A549 (cell line): ENCODE measurements around the gene GNG12. TPM values are rescaled to one million over a fixed set of nuclear protein-coding genes. Genes with fewer than 3 reads are reported as not detected.

Source experiments
- ATAC-seq, 2 experiments: fragments of 200-7000 bp in 1 of 2; fragments of >200 bp in 1 of 2; cut with Nextera tagmentation in 1 of 2; cut with Tn5 transposase in 1 of 2; 3 replicates each; pipeline versions ENCODE4 v1.8.0 to v1.9.1; 2018 to 2020; ENCODE audit warnings: mild to moderate bottlenecking in 1 of 2, moderate library complexity in 1 of 2
- CTCF ChIA-PET: fragments of 300-600 bp; sonication (Branson Sonifier 250); formaldehyde crosslinking; extraction: SDS; loops from one replicate; lab custom pipeline; 2021; ENCODE audit warnings: antibody characterized with exemption, inconsistent platforms; lab: Yijun Ruan, JAX
- POLR2A ChIA-PET: fragments of 350-600 bp; formaldehyde crosslinking; extraction: SDS; loops from one replicate; lab custom pipeline; 2021; ENCODE audit warnings: antibody characterized with exemption, inconsistent platforms; lab: Yijun Ruan, JAX
- DNase-seq, 2 experiments: peaks; one replicate each; pipeline versions ENCODE4 v3.0.0 to v3.0.0-alpha.2; 2011 to 2016; ENCODE audit warnings: low read depth in 1 of 2, low spot score in 1 of 2
- FAIRE-seq: peaks from 2 replicates; lab custom pipeline; 2011; peaks lifted over from hg19 to GRCh38; lab: Jason Lieb, UNC
- H3K27ac ChIP-seq, 2 experiments: fragments of >200 bp; sonication (Bioruptor Twin); formaldehyde crosslinking; 3 replicates each; pipeline ENCODE4 v1.5.1; 2016 to 2017
- H3K4me1 ChIP-seq: fragments of >200 bp; sonication (Bioruptor Twin); formaldehyde crosslinking; 3 replicates; pipeline ENCODE4 v1.6.1; 2016
- H3K4me2 ChIP-seq: fragments of >200 bp; sonication (Bioruptor Twin); formaldehyde crosslinking; 3 replicates; pipeline ENCODE4 v1.6.1; 2016
- H3K4me3 ChIP-seq: fragments of >200 bp; sonication (Bioruptor Twin); formaldehyde crosslinking; 3 replicates; pipeline ENCODE4 v1.5.1; 2016
- H3K9me3 ChIP-seq: fragments of >200 bp; sonication (Bioruptor Twin); formaldehyde crosslinking; 3 replicates; pipeline ENCODE4 v1.6.1; 2016
- BHLHE40 ChIP-seq: IDR thresholded peaks from 2 replicates; pipeline ENCODE4 v1.6.1; 2012; ENCODE audit warnings: low read depth, low read length, inconsistent platforms
- CBX2 ChIP-seq: fragments of 200-600 bp; sonication (generic); IDR thresholded peaks from 2 replicates; pipeline ENCODE4 v1.6.1; 2016; ENCODE audit warnings: low read depth, mild to moderate bottlenecking, borderline replicate concordance
- EP300 ChIP-seq, 2 experiments: fragments of >200 bp; sonication (Bioruptor Twin); formaldehyde crosslinking; IDR thresholded peaks; 2 replicates in 1 of 2; 3 replicates in 1 of 2; pipeline ENCODE4 v1.6.1; 2016 to 2017
- FOSB ChIP-seq: fragments of 250-450 bp; sonication (Bioruptor Pico); IDR thresholded peaks from 2 replicates; pipeline ENCODE4 v1.5.0; 2020; ENCODE audit warnings: mild to moderate bottlenecking, moderate library complexity
- FOSL2 ChIP-seq, 2 experiments: fragments of 450-650 bp in 1 of 2; fragments of >200 bp in 1 of 2; sonication (Bioruptor Twin) in 1 of 2; formaldehyde crosslinking; IDR thresholded peaks; 2 replicates each; pipeline versions ENCODE4 v1.5.0 to v1.6.1; 2016 to 2020; ENCODE audit warnings: mild to moderate bottlenecking in 1 of 2, moderate library complexity in 1 of 2
- FOXS1 ChIP-seq: fragments of 250-450 bp; sonication (Bioruptor Pico); IDR thresholded peaks from 2 replicates; pipeline ENCODE4 v1.5.0; 2020; ENCODE audit warnings: mild to moderate bottlenecking, moderate library complexity
- GATA3 ChIP-seq: IDR thresholded peaks from 2 replicates; pipeline ENCODE4 v1.6.1; 2012; ENCODE audit warnings: borderline replicate concordance
- HOXA7 ChIP-seq: fragments of 250-450 bp; sonication (Bioruptor Pico); IDR thresholded peaks from 2 replicates; pipeline ENCODE4 v1.5.0; 2020; ENCODE audit warnings: mild to moderate bottlenecking, moderate library complexity
- JUNB ChIP-seq: fragments of >200 bp; sonication (Bioruptor Twin); formaldehyde crosslinking; IDR thresholded peaks from 2 replicates; pipeline ENCODE4 v1.6.1; 2016
- KDM5A ChIP-seq: fragments of 200-600 bp; sonication (generic); IDR thresholded peaks from 2 replicates; pipeline ENCODE4 v1.6.1; 2016; ENCODE audit warnings: antibody characterized with exemption, mild to moderate bottlenecking
- RARB ChIP-seq: fragments of 250-450 bp; sonication (Bioruptor Pico); IDR thresholded peaks from 2 replicates; pipeline ENCODE4 v1.8.0; 2021; ENCODE audit warnings: mild to moderate bottlenecking, moderate library complexity
- RNF2 ChIP-seq: fragments of 200-600 bp; sonication (generic); IDR thresholded peaks from 2 replicates; pipeline ENCODE4 v1.6.1; 2016; ENCODE audit warnings: low read depth, mild to moderate bottlenecking, antibody characterized with exemption, moderate library complexity, borderline replicate concordance
- ZNF302 ChIP-seq: fragments of 250-450 bp; sonication (Bioruptor Pico); IDR thresholded peaks from 2 replicates; pipeline ENCODE4 v1.9.0; 2021; ENCODE audit warnings: inconsistent platforms, mild to moderate bottlenecking, moderate library complexity
- ZSCAN20 ChIP-seq: fragments of 250-450 bp; sonication (Bioruptor Pico); IDR thresholded peaks from 2 replicates; pipeline ENCODE4 v1.8.0; 2022; ENCODE audit warnings: mild to moderate bottlenecking, moderate library complexity
- WGBS: methylation state at CpG from one replicate; pipeline ENCODE4 v1.1.6; 2017; ENCODE audit errors: missing lambda C conversion rate; 5-methylcytosine and 5-hydroxymethylcytosine counted together
- polyA plus RNA-seq, 4 experiments: library from polyadenylated mRNA; depleted of rRNA in 3 of 4; stranded (reverse); fragments of >200 nt; fragmentation: RNase III in 1 of 4; extraction: RNeasy Plus Mini Kit Qiagen cat#74134 plus additional on column Dnase treatment in 1 of 4; gene quantifications; 2 replicates in 3 of 4; 3 replicates in 1 of 4; pipeline ENCODE4 v1.2.3, GENCODE V29; 2011 to 2017
- TF ChIP-seq, protein P1 (sequence below): fragments of >200 bp; sonication (Bioruptor Twin); formaldehyde crosslinking; IDR thresholded peaks from 3 replicates; pipeline ENCODE4 v1.5.1; 2016
- TF ChIP-seq, protein P2 (sequence below): fragments of >200 bp; sonication (Bioruptor Twin); formaldehyde crosslinking; IDR thresholded peaks from 3 replicates; pipeline ENCODE4 v1.6.1; 2016
- TF ChIP-seq, protein P3 (sequence below): IDR thresholded peaks from 2 replicates; pipeline ENCODE4 v1.6.1; 2012; ENCODE audit warnings: low read depth, borderline replicate concordance
- TF ChIP-seq, protein P4 (sequence below): IDR thresholded peaks from 2 replicates; pipeline ENCODE4 v1.6.1; 2012
- TF ChIP-seq, protein P5 (sequence below): fragments of >200 bp; sonication (Bioruptor Twin); formaldehyde crosslinking; IDR thresholded peaks from 2 replicates; pipeline ENCODE4 v1.6.1; 2016

GNG12 gene
- polyA plus RNA-seq, 2 of the 4 experiments (the other 2 are of a cell fraction), result 91.8 to 132 TPM

DNA sequence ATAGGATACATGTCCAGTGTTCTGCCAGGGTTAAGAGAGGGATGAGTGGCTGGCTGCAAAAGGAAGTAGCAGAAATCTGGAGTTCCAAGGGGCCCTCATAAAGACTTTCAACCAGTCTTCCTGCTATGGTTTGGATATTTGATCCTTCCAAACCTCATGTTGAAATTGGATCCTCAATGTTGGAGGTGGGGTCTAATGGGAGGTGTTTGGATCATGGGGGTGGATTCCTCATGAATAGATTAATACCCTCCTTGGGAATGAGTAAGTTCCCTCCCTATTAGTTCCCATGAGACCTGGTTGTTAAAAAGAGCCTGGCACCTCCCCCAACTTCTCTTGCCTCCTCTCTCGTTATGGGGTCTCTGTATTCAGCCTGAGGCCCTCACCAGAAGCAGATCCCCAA, 10.1 kb upstream of the GNG12 start:
- 88% methylated on average over 1 of the region's 1 CpG for WGBS
- CTCF ChIA-PET, result no interaction called here
- no peak overlapping the region for H3K4me2 ChIP-seq
- no peak for TF ChIP-seq HOXA7 (CRISPR knock-in tag)
- no peak for TF ChIP-seq FOSB (CRISPR knock-in tag)
- TF ChIP-seq EP300 (IDR thresholded peaks at IDR 0.05), result no peak
- TF ChIP-seq, protein P1, sequence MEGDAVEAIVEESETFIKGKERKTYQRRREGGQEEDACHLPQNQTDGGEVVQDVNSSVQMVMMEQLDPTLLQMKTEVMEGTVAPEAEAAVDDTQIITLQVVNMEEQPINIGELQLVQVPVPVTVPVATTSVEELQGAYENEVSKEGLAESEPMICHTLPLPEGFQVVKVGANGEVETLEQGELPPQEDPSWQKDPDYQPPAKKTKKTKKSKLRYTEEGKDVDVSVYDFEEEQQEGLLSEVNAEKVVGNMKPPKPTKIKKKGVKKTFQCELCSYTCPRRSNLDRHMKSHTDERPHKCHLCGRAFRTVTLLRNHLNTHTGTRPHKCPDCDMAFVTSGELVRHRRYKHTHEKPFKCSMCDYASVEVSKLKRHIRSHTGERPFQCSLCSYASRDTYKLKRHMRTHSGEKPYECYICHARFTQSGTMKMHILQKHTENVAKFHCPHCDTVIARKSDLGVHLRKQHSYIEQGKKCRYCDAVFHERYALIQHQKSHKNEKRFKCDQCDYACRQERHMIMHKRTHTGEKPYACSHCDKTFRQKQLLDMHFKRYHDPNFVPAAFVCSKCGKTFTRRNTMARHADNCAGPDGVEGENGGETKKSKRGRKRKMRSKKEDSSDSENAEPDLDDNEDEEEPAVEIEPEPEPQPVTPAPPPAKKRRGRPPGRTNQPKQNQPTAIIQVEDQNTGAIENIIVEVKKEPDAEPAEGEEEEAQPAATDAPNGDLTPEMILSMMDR, result no peak
- TF ChIP-seq, protein P2, sequence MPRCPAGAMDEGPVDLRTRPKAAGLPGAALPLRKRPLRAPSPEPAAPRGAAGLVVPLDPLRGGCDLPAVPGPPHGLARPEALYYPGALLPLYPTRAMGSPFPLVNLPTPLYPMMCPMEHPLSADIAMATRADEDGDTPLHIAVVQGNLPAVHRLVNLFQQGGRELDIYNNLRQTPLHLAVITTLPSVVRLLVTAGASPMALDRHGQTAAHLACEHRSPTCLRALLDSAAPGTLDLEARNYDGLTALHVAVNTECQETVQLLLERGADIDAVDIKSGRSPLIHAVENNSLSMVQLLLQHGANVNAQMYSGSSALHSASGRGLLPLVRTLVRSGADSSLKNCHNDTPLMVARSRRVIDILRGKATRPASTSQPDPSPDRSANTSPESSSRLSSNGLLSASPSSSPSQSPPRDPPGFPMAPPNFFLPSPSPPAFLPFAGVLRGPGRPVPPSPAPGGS, result no peak
- no peak for TF ChIP-seq KDM5A
- TF ChIP-seq ZSCAN20, result no peak
- no peak for TF ChIP-seq CBX2
- TF ChIP-seq, all 56 proteins: peak for 0
- Histone ChIP-seq H3K4me3 (no peak overlapping the region), H3K9me3 (no peaks in the 10 kb centered on the region), H3K4me1 (peaks cover 29% of the 10 kb centered on the region), H3K27ac (no peak overlapping the region)
- FAIRE-seq (no peak), DNase-seq (no peak), ATAC-seq (no peak)
- POLR2A ChIA-PET, result no interaction called here

DNA sequence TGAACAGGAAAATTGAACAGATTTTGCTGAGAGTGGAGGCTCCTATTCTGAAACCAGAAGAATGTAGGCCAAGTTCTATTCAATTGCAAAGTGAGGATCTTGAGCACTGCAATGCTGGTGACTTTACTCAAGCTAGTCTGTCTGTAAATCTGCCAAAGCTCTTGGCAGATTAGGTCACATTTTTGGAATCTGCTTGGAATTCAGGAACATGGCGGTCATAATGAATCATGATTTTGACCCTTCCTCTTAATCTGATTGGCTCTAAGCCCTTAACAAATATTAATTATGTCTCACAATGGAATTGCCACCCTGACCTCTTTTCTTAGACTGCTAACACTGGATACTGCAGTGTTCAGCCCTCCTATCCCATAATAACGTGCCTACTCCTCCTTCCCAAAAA, 7.2 kb upstream of the GNG12 start:
- peak; percentile 56; the same call in 1 of the 2 replicates for TF ChIP-seq GATA3
- TF ChIP-seq, protein P3, sequence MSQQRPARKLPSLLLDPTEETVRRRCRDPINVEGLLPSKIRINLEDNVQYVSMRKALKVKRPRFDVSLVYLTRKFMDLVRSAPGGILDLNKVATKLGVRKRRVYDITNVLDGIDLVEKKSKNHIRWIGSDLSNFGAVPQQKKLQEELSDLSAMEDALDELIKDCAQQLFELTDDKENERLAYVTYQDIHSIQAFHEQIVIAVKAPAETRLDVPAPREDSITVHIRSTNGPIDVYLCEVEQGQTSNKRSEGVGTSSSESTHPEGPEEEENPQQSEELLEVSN, result no peak
- 0 out of 2 replicates have a peak, but pooled peaks have one; percentile 33 for TF ChIP-seq JUNB
- Histone ChIP-seq H3K4me3 (no peak overlapping the region), H3K9me3 (no peaks in the 10 kb centered on the region), H3K4me1 (peaks cover 50% of the 10 kb centered on the region), H3K4me2 (peak overlapping the region; percentile 44; the same call in 2 of the 3 replicates), H3K27ac (peak overlapping the region in 1 of 2 experiments; percentile 53; a peak in 3 of 6 replicates)
- WGBS, result 22% methylated on average over 2 of the region's 2 CpGs
- ATAC-seq (peak; percentile 39 to 74; a peak in 3 of 6 replicates), FAIRE-seq (no peak), DNase-seq (peak in 1 of 2 experiments; percentile 42)
- ChIA-PET CTCF (interaction anchor here (1.0 to 1.5 kb wide), 5 partner anchors 9 to 277 kb away, joined by 3 to 11 read pairs (median 4); no protein-coding TSS in a partner anchor), POLR2A (no interaction called here)

DNA sequence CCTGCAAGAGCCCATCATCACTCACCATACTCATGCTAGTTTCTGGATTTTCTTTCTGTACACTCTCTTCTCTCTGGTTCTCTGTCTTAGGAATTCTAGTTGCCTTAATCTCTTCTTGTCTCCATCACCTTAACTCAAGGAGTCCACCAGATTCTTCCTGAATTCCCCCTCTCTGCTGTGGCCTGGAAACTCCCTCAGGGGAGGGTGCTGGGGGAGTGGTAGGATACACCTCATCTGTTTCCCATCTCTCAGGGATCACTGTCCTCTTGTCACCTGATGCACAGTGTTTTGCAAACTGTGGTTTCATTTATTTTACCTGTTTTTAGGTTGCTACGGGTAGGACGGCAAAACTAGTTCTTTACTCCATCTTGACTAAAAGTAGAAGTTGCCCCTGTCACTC, 6.6 kb upstream of the GNG12 start:
- POLR2A ChIA-PET, result no interaction called here
- Histone ChIP-seq H3K27ac (peak overlapping the region in 1 of 2 experiments; percentile 53; a peak in 3 of 6 replicates), H3K4me1 (peaks cover 50% of the 10 kb centered on the region)

More for the DNA sequence above, 6.6 kb upstream of the GNG12 start:
- Histone ChIP-seq H3K4me3 (no peak overlapping the region), H3K9me3 (no peaks in the 10 kb centered on the region), H3K4me2 (peak overlapping the region; percentile 44; the same call in 2 of the 3 replicates)
- 91% methylated on average over 2 of the region's 2 CpGs for WGBS
- DNase-seq (no peak), FAIRE-seq (no peak), ATAC-seq (no peak)
- TF ChIP-seq BHLHE40 (no peak), RARB (no peak), FOSL2 (IDR thresholded peaks at IDR 0.05) (no peak), FOSL2 (CRISPR knock-in tag; IDR thresholded peaks at IDR 0.05) (no peak), ZNF302 (CRISPR knock-in tag) (no peak), FOXS1 (CRISPR knock-in tag) (no peak), RNF2 (no peak)
- TF ChIP-seq, protein P4, sequence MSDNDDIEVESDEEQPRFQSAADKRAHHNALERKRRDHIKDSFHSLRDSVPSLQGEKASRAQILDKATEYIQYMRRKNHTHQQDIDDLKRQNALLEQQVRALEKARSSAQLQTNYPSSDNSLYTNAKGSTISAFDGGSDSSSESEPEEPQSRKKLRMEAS, result no peak
- TF ChIP-seq, protein P5, sequence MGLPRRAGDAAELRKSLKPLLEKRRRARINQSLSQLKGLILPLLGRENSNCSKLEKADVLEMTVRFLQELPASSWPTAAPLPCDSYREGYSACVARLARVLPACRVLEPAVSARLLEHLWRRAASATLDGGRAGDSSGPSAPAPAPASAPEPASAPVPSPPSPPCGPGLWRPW, result no peak
- CTCF ChIA-PET, result interaction anchor here (1.0 to 1.5 kb wide), 5 partner anchors 10 to 278 kb away, joined by 3 to 11 read pairs (median 4); no protein-coding TSS in a partner anchor
